ACC112 (cell line): ENCODE results near the gene IL6R.
"Not testable (repeated sequence)": the region's sequence is repeated elsewhere in the genome, so short reads cannot be mapped to it uniquely, and the experiment has no call there.

Experiments
- H2AFZ ChIP-seq: fragments of 200-600 bp; sonication (generic); one replicate; pipeline ENCODE4 v1.6.0; 2017; ENCODE audit warnings: antibody characterized with exemption, low read length; ENCODE audit not compliant: unreplicated experiment
- H3K27ac ChIP-seq: fragments of 200-600 bp; sonication (generic); 2 replicates; pipeline ENCODE4 v1.5.1; 2014; ENCODE audit warnings: low read depth, mild to moderate bottlenecking, antibody characterized with exemption, low read length, moderate library complexity
- H3K27me3 ChIP-seq: fragments of 200-600 bp; sonication (generic); 2 replicates; pipeline ENCODE4 v1.6.1; 2014; ENCODE audit warnings: mild to moderate bottlenecking, antibody characterized with exemption, low read length, moderate library complexity, mixed read lengths; ENCODE audit not compliant: insufficient read depth
- H3K36me3 ChIP-seq: fragments of 200-600 bp; sonication (generic); 2 replicates; pipeline ENCODE4 v1.6.1; 2016; ENCODE audit warnings: mild to moderate bottlenecking, antibody characterized with exemption, low read length, moderate library complexity, mixed read lengths; ENCODE audit not compliant: insufficient read depth
- H3K4me1 ChIP-seq: fragments of 200-600 bp; sonication (generic); one replicate; pipeline ENCODE4 v1.6.1; 2016; ENCODE audit warnings: low read length, mixed read lengths; ENCODE audit not compliant: insufficient read depth, unreplicated experiment, control insufficient read depth
- H3K4me3 ChIP-seq: fragments of 200-600 bp; sonication (generic); 2 replicates; pipeline ENCODE4 v1.5.1; 2014; ENCODE audit warnings: mild to moderate bottlenecking, low read depth, low read length
- H3K79me2 ChIP-seq: fragments of 200-600 bp; sonication (generic); one replicate; pipeline ENCODE4 v1.6.0; 2016; ENCODE audit warnings: low read length; ENCODE audit not compliant: control insufficient read depth, unreplicated experiment, insufficient read depth

IL6R gene

GRCh38 chr1:154485106-154485505 lies 80.0 kb downstream of the IL6R start:
- peaks cover 18% of the 10 kb centered on the region for H3K4me1 ChIP-seq
- H2AFZ ChIP-seq: no peak overlapping the region
- H3K36me3 ChIP-seq: no peaks in the 10 kb centered on the region
- H3K79me2 ChIP-seq: no peaks in the 10 kb centered on the region
- no peak overlapping the region; the same call in 1 of the 2 replicates for H3K27ac ChIP-seq
- H3K27me3 ChIP-seq: no peaks in the 10 kb centered on the region
- H3K4me3 ChIP-seq: no peak overlapping the region

- no peaks in the 10 kb centered on the region for H3K79me2 ChIP-seq
- H3K27ac ChIP-seq: no peak overlapping the region
- H3K4me3 ChIP-seq: no peak overlapping the region
- no peaks in the 10 kb centered on the region for H3K36me3 ChIP-seq
- no peaks in the 10 kb centered on the region for H3K27me3 ChIP-seq
- peaks cover 18% of the 10 kb centered on the region for H3K4me1 ChIP-seq
- no peak overlapping the region for H2AFZ ChIP-seq
Measured at GRCh38 chr1:154485910-154486496, 80.9 kb downstream of the IL6R start.

- H3K27ac ChIP-seq, H3K4me3 ChIP-seq, H3K36me3 ChIP-seq, H3K27me3 ChIP-seq, H2AFZ ChIP-seq, H3K79me2 ChIP-seq: not testable (repeated sequence)
- H3K4me1 ChIP-seq: peaks cover 18% of the 10 kb centered on the region
Measured at GRCh38 chr1:154486756-154487155, 81.6 kb downstream of the IL6R start.

GRCh38 chr1:154488922-154489321 lies 83.8 kb downstream of the IL6R start:
- Histone ChIP-seq H2AFZ (no peak overlapping the region), H3K4me1 (peaks cover 14% of the 10 kb centered on the region), H3K27me3 (no peaks in the 10 kb centered on the region), H3K27ac (no peak overlapping the region), H3K79me2 (no peaks in the 10 kb centered on the region), H3K4me3 (no peak overlapping the region), H3K36me3 (no peaks in the 10 kb centered on the region)

GRCh38 chr1:154489695-154490274 lies 84.6 kb downstream of the IL6R start:
- Histone ChIP-seq H3K4me1 (peaks cover 5% of the 10 kb centered on the region), H3K79me2 (no peaks in the 10 kb centered on the region), H3K36me3 (no peaks in the 10 kb centered on the region), H3K27ac (no peak overlapping the region), H3K27me3 (no peaks in the 10 kb centered on the region), H3K4me3 (no peak overlapping the region), H2AFZ (no peak overlapping the region)

DNA sequence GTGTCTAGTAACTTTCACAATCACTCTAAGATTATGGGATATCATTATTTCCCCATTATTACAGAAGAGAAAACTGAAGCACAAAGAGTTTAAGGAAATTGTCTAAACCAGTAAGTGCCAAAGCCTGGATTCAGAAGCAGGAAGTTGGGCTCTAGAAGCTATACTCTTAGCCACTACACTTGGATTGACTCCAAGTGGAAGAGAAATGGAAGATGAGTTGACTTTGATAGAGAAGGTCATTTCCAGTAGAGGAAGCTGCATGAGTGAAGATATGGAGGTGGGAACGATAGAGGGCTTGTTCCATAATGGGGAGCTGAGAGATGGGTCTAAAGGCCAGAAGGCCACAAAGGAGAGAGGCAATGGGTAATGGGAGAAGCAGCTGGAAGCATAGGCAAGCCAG lies 85.2 kb downstream of the IL6R start:
- H3K79me2 ChIP-seq: no peaks in the 10 kb centered on the region
- no peak overlapping the region for H3K27ac ChIP-seq
- no peak overlapping the region for H3K4me3 ChIP-seq
- H3K4me1 ChIP-seq: peaks cover under 1% of the 10 kb centered on the region
- H3K36me3 ChIP-seq: no peaks in the 10 kb centered on the region
- no peak overlapping the region for H2AFZ ChIP-seq
- H3K27me3 ChIP-seq: no peaks in the 10 kb centered on the region

DNA sequence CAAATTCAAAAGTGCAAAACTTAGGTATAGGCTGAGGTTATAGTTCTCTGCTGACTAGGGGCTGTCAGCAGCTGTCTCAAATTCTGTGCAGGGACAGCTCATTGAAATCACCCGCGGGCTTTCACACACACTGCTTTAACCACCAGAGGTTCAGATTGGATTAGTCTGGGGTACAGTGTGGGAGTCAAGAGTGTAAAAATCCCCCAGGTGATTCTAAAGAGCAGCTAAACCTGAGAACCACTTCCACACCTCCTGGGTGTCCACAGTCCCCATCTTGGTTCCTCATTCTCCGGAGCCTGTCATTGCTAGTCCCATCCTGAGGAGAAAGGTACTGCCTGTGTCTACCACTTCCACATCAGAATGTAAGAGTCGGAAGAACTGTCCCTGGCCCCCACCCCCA lies 87.0 kb downstream of the IL6R start:
- Histone ChIP-seq H3K4me3 (no peak overlapping the region), H2AFZ (no peak overlapping the region), H3K27ac (no peak overlapping the region)

DNA sequence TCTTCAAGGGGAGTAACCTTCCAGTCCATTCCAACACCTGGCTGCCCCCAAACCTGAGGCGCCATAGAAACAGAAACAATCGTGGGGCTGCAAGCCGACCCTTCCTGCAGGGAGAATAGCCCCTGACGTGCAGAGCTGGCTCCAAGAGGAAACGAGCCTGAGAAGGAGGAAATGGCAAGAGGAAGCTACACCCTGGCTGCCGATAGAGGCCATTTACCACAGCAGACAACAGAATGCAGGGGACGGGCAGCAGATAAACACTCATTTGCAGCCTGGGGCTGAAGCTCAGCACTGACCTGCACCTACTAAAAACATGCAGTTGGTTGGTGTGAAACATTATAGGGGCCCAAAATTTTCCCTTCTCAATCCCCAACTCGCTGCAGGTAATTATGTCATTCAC lies 88.1 kb downstream of the IL6R start:
- Histone ChIP-seq H2AFZ (no peak overlapping the region), H3K36me3 (no peaks in the 10 kb centered on the region), H3K4me1 (no peaks in the 10 kb centered on the region), H3K27me3 (no peaks in the 10 kb centered on the region), H3K79me2 (no peaks in the 10 kb centered on the region), H3K4me3 (no peak overlapping the region), H3K27ac (no peak overlapping the region)

More for the DNA sequence above, 87.0 kb downstream of the IL6R start:
- H3K27me3 ChIP-seq: no peaks in the 10 kb centered on the region
- H3K4me1 ChIP-seq: no peaks in the 10 kb centered on the region
- no peaks in the 10 kb centered on the region for H3K79me2 ChIP-seq
- no peaks in the 10 kb centered on the region for H3K36me3 ChIP-seq

DNA sequence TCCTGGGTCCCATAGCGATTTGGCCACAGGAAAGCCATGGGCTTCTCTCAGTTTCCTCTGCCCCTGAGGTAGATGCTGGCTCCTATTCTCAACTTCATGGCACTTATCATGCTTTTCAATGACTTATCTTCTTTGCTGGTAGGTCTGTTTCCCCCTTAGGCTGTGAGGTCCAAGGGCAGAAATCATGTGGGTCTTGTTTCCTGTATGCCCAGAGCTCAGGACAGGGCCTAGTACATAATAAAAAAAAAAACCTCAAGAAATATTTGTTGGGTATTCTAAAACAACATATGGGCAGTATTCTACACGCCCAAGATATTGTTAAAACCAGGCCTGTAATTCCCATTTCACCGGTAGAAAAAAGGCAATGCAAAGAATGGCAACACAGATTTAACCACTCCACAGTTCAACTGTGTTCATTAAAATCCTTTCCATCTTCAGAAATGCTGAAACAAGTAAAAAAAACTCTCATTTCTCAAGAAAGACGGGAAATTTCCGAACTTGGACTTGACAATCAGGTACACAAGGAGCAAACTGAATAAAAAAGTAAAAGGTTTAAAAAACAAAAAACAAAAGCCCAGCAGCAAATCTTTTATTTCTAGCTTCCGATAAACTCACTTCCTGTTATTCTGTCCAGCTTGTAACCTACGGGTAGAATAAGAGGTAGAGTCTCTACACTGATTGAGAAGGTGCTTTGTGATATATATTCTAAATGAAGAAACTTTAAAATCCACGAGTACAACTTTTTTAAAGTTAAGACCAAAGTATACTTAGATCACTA lies 90.5 kb downstream of the IL6R start:
- Histone ChIP-seq H3K36me3 (peaks cover 6% of the 10 kb centered on the region; the same call in 1 of the 2 replicates), H2AFZ (no peak overlapping the region), H3K79me2 (no peaks in the 10 kb centered on the region), H3K4me3 (no peak overlapping the region), H3K27ac (no peak overlapping the region), H3K27me3 (peaks cover 19% of the 10 kb centered on the region), H3K4me1 (no peaks in the 10 kb centered on the region)

DNA sequence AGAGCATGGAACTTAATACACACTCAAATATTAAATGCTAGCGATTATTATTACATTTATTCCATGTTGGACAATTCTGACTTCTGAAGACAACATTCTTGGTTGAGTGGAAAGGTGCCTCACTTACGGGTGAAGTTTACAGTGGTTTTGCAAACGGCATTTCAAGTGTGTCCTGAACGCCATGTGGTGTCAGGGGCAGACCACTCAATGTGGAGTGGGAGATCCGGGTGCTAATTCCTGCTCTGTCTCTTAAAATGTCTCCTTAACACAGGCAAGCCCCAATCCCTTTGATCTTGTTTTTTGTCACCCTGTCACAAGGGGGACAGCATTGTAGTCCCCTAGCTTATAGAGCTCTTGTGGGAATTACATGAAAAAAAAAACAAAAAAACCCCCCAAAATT lies 91.2 kb downstream of the IL6R start:
- peaks cover 6% of the 10 kb centered on the region; the same call in 1 of the 2 replicates for H3K36me3 ChIP-seq
- no peak overlapping the region for H2AFZ ChIP-seq
- no peak overlapping the region for H3K4me3 ChIP-seq
- no peaks in the 10 kb centered on the region for H3K4me1 ChIP-seq
- peaks cover 26% of the 10 kb centered on the region for H3K27me3 ChIP-seq
- no peaks in the 10 kb centered on the region for H3K79me2 ChIP-seq
- no peak overlapping the region for H3K27ac ChIP-seq
